GM12865 (cell line): ENCODE measurements around the gene TEX44.
"Not testable (repeated sequence)": the region's sequence is repeated elsewhere in the genome, so short reads cannot be mapped to it uniquely, and the experiment has no call there.

Source experiments
- DNase-seq: peaks from one replicate; pipeline ENCODE4 v3.0.0; 2010; ENCODE audit warnings: low read depth
- H3K4me3 ChIP-seq: 2 replicates; pipeline ENCODE4 v1.5.1; 2011; ENCODE audit warnings: mild to moderate bottlenecking, low read depth, low read length, control low read depth
- TF ChIP-seq, protein P1 (sequence below): IDR thresholded peaks from 2 replicates; pipeline ENCODE4 v1.5.1; 2011; ENCODE audit warnings: low read length, control low read depth, low read depth, inconsistent platforms; ENCODE audit not compliant: insufficient read depth; ENCODE audit errors: missing control alignments

TEX44 gene

DNA sequence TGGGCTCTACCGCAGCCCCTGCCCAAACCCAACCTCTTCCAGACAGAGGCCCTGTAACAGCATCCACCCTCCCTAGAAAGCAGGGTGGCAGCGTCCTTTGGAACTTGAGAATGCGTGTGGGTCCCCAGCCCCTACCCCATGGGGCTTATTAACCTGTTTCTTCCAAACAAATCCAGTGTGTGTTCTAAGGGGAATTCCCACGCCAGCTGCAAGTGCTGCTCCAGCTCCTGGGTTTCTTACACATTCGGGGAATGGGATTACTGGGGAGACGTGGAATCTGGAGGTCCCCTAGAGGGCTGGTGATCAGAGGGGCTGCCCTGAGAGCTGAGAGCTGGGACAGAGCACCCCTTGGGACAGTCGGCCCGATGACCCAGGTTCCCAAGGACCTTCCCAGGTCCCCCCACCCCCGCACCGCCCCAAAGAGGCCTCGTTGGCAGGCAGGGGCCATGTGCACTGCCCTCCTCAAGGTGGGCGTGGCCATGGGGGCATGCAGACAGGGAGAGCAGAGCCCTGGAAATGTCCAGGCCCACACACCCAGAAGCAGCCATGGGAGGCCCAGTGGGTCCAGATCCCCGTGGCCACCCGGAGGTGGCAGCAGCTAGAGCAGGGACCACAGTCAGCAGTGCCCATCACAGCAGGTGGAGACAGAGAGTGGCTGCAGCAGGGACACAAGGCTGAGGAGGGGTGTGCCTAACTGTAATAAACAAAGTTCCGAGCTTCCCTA, 18.8 kb upstream of the TEX44 start:
- TF ChIP-seq, protein P1, sequence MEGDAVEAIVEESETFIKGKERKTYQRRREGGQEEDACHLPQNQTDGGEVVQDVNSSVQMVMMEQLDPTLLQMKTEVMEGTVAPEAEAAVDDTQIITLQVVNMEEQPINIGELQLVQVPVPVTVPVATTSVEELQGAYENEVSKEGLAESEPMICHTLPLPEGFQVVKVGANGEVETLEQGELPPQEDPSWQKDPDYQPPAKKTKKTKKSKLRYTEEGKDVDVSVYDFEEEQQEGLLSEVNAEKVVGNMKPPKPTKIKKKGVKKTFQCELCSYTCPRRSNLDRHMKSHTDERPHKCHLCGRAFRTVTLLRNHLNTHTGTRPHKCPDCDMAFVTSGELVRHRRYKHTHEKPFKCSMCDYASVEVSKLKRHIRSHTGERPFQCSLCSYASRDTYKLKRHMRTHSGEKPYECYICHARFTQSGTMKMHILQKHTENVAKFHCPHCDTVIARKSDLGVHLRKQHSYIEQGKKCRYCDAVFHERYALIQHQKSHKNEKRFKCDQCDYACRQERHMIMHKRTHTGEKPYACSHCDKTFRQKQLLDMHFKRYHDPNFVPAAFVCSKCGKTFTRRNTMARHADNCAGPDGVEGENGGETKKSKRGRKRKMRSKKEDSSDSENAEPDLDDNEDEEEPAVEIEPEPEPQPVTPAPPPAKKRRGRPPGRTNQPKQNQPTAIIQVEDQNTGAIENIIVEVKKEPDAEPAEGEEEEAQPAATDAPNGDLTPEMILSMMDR: no peak
- DNase-seq: no peak
- no peak overlapping the region for H3K4me3 ChIP-seq

DNA sequence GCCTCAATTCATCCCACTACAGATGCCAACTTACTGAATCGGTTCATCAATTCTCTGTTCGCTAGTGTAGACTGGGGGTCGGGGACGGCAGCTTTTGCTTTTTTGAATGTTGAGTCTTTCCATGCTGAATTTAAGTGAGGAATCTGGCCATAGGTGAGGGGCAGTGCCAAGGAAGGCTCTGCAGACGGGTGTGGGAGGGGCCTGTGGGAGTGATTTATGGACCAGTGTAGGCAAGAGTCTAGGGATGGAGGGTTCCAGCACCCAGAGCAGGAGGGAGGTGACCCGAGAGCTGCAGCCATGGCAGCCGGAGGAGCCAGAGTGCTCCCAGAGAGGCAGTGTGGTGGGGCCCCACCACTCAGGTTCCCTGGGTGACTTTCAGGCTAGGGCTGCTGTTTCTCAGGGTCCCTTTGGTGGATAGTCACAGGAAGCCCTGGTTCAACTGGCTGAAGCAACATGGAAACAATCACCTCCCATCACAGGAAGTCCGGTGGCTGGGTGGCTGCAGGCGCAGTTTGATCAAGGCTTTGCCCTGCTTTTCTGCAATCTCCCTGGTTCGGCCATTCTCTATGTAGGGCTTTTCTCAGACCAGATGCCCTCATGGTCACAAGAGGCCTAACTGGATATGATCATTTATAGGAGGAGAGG, 16.9 kb upstream of the TEX44 start:
- TF ChIP-seq, protein P1: no peak
- H3K4me3 ChIP-seq: no peak overlapping the region
- DNase-seq: no peak

DNA sequence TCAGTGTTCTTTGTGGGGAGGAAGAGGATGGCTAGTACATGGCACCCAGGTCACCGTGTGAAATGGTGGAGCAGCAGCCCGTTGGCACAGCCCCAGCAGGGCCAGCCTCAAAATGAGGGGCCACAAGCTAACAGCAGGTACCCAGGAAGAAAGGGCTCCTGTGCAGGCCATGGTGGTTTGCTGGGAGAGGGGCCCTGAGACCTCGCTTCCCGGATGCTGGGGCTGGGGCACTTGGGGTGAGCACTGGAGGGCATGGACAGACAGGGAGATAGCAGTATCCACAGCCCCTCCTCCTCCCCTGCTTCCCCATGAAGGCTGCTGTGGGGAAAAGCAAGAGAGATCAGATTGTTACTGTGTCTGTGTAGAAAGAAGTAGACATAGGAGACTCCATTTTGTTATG, 16.2 kb upstream of the TEX44 start:
- DNase-seq: no peak
- no peak overlapping the region for H3K4me3 ChIP-seq
- TF ChIP-seq, protein P1: no peak

DNA sequence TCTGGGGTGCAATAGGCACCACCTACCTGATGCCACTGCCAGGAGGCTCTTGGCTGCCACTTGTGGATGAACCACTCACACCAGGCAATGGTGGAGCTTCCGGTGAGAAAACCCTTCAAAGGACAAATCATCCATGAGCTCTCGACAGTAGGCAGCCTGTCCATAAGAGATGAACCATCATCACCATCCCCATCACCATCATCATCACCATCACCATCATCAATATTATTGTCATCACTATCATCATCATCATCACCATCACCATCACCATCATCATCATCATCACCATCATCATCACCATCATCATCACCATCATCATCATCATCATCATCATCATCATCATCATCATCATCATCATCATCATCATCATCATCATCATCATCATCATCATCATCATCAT, 14.0 kb upstream of the TEX44 start:
- H3K4me3 ChIP-seq, DNase-seq: not testable (repeated sequence)

- no peak for DNase-seq
- TF ChIP-seq, protein P1: no peak
- H3K4me3 ChIP-seq: no peak overlapping the region
Observed at GRCh38 chr2:231579560-231579959, 13.1 kb upstream of the TEX44 start.

GRCh38 chr2:231581328-231581727, 11.3 kb upstream of the TEX44 start:
- H3K4me3 ChIP-seq: no peak overlapping the region
- TF ChIP-seq, protein P1: no peak
- DNase-seq: no peak

DNA sequence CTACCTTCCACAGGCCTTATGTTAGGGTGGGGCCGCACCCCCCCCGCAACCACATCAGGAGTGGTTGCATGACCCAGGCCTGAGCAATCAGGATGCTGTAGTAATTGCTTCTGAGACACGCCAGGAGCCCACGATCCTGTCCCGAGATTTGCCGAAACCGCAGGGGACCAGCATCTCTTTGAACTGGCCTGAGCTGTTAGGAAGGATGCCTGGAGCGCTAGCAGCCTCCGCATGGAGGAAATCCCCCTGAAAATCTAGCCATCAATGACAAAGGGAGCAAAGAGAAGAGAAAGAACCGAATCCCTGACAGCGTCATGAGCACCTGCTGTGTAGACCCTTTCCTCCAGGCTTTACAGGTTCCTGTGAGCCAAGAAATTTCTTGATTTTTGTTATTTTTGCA, 8.7 kb upstream of the TEX44 start:
- no peak overlapping the region for H3K4me3 ChIP-seq
- DNase-seq: no peak
- TF ChIP-seq, protein P1: no peak

DNA sequence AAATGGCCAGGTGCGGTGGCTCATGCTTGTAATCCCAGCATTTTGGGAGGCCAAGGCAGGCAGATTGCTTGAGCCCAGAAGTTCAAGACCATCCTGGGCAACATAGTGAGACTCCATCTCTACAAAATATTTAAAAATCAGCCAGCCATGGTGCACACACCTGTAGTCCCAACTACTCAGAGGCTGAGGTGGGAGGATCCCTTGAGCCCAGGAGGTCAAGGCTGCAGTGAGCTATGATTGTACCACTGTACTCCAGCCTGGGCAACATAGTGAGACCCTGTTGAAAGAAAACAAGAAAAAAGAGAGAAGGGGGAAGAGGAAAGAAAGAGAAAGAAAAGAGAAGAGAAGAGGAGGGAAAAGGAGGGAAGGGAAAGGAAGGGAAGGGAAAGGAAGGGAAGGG, 4.9 kb upstream of the TEX44 start:
- not testable (repeated sequence) for DNase-seq, H3K4me3 ChIP-seq
